BE2C (cell line): ENCODE data around the gene KCND2.
"Not testable (repeated sequence)": the region's sequence is repeated elsewhere in the genome, so short reads cannot be mapped to it uniquely, and the experiment has no call there.

Experiments
- DNase-seq: peaks from one replicate; pipeline ENCODE4 v3.0.0-alpha.2; 2020
- H3K27me3 ChIP-seq: fragments of 250-450 bp; sonication (Bioruptor Pico); 2 replicates; pipeline ENCODE4 v1.5.1; 2020; ENCODE audit warnings: mild to moderate bottlenecking
- H3K36me3 ChIP-seq: fragments of 250-450 bp; sonication (Bioruptor Pico); 2 replicates; pipeline ENCODE4 v1.5.1; 2020; ENCODE audit warnings: mild to moderate bottlenecking
- H3K4me1 ChIP-seq: fragments of 250-450 bp; sonication (Bioruptor Pico); 2 replicates; pipeline ENCODE4 v1.5.1; 2020
- H3K4me3 ChIP-seq: 2 replicates; pipeline ENCODE4 v1.5.1; 2011; ENCODE audit warnings: low read depth, low read length
- H3K9me3 ChIP-seq: fragments of 250-450 bp; sonication (Bioruptor Pico); 2 replicates; pipeline ENCODE4 v1.5.1; 2020
- TF ChIP-seq, protein P1 (sequence below): IDR thresholded peaks from 2 replicates; pipeline ENCODE4 v1.5.1; 2012; ENCODE audit warnings: mild to moderate bottlenecking, low read depth, low read length

The KCND2 gene

GRCh38 chr7:120770206-120770605 is 497.2 kb downstream of the KCND2 start:
- TF ChIP-seq, protein P1, sequence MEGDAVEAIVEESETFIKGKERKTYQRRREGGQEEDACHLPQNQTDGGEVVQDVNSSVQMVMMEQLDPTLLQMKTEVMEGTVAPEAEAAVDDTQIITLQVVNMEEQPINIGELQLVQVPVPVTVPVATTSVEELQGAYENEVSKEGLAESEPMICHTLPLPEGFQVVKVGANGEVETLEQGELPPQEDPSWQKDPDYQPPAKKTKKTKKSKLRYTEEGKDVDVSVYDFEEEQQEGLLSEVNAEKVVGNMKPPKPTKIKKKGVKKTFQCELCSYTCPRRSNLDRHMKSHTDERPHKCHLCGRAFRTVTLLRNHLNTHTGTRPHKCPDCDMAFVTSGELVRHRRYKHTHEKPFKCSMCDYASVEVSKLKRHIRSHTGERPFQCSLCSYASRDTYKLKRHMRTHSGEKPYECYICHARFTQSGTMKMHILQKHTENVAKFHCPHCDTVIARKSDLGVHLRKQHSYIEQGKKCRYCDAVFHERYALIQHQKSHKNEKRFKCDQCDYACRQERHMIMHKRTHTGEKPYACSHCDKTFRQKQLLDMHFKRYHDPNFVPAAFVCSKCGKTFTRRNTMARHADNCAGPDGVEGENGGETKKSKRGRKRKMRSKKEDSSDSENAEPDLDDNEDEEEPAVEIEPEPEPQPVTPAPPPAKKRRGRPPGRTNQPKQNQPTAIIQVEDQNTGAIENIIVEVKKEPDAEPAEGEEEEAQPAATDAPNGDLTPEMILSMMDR, result no peak
- no peaks in the 10 kb centered on the region for H3K9me3 ChIP-seq
- H3K4me3 ChIP-seq, result no peak overlapping the region
- no peak for DNase-seq
- H3K27me3 ChIP-seq, result no peaks in the 10 kb centered on the region
- H3K4me1 ChIP-seq, result no peaks in the 10 kb centered on the region
- no peaks in the 10 kb centered on the region for H3K36me3 ChIP-seq

GRCh38 chr7:120774481-120774880 is 501.5 kb downstream of the KCND2 start:
- Histone ChIP-seq H3K4me3 (no peak overlapping the region), H3K36me3 (no peaks in the 10 kb centered on the region), H3K9me3 (no peaks in the 10 kb centered on the region), H3K27me3 (no peaks in the 10 kb centered on the region), H3K4me1 (no peaks in the 10 kb centered on the region)
- TF ChIP-seq, protein P1, result no peak
- no peak for DNase-seq

GRCh38 chr7:120775755-120776154 is 502.8 kb downstream of the KCND2 start:
- no peaks in the 10 kb centered on the region for H3K9me3 ChIP-seq
- no peak for DNase-seq
- H3K4me3 ChIP-seq, result no peak overlapping the region
- no peaks in the 10 kb centered on the region for H3K4me1 ChIP-seq
- no peaks in the 10 kb centered on the region for H3K27me3 ChIP-seq
- TF ChIP-seq, protein P1, result no peak
- H3K36me3 ChIP-seq, result no peaks in the 10 kb centered on the region

- H3K4me3 ChIP-seq, DNase-seq, H3K27me3 ChIP-seq, H3K4me1 ChIP-seq, H3K9me3 ChIP-seq, H3K36me3 ChIP-seq: not testable (repeated sequence)
These were observed 506.1 kb downstream of the KCND2 start for GRCh38 chr7:120779078-120779477.

GRCh38 chr7:120780451-120780850 is 507.5 kb downstream of the KCND2 start:
- DNase-seq, H3K4me3 ChIP-seq: not testable (repeated sequence)

DNA sequence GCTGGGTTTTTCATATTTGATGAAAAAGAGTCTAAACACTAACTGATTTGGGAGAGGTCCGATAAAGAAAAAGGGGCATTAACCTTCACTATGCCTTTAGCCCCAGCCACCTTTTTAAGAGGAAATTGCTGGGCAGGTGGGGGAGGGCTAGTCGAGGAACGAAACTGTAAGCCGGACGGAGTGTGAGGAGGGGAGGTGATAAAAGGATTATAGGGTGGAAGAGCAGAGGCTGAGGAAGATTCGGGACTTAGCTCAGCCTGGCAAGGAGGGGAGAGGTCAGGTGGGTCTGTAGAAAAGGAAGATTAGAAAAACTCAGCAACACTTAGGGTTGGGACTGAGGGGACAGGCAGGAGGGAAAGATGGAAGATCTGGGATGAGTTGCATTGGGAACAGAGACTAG is 508.0 kb downstream of the KCND2 start:
- DNase-seq, result no peak
- Histone ChIP-seq H3K9me3 (no peaks in the 10 kb centered on the region), H3K27me3 (0 out of 2 replicates have a peak, but pooled peaks cover 2% of the 10 kb centered on the region), H3K36me3 (no peaks in the 10 kb centered on the region), H3K4me3 (no peak overlapping the region), H3K4me1 (no peaks in the 10 kb centered on the region)
- TF ChIP-seq, protein P1, result no peak

More at GRCh38 chr7:120780451-120780850, 507.5 kb downstream of the KCND2 start:
- not testable (repeated sequence) for H3K36me3 ChIP-seq, H3K27me3 ChIP-seq, H3K4me1 ChIP-seq, H3K9me3 ChIP-seq

GRCh38 chr7:120781924-120782323 is 508.9 kb downstream of the KCND2 start:
- DNase-seq, H3K4me3 ChIP-seq, H3K9me3 ChIP-seq, H3K27me3 ChIP-seq, H3K36me3 ChIP-seq, H3K4me1 ChIP-seq: not testable (repeated sequence)

- Histone ChIP-seq H3K4me1 (no peaks in the 10 kb centered on the region), H3K9me3 (no peaks in the 10 kb centered on the region), H3K36me3 (no peaks in the 10 kb centered on the region), H3K27me3 (peaks cover 2% of the 10 kb centered on the region; the same call in 1 of the 2 replicates), H3K4me3 (no peak overlapping the region)
- no peak for DNase-seq
- TF ChIP-seq, protein P1, result no peak
These were observed 510.3 kb downstream of the KCND2 start for GRCh38 chr7:120783273-120783672.
